Endometrial microvascular endothelial cells (primary cell): Measurements from ENCODE around the gene DTX4. TPM values are rescaled to one million over a fixed set of nuclear protein-coding genes. Genes with fewer than 3 reads are reported as not detected.

Source experiments
- in situ Hi-C: cut with HindIII; loops from 2 replicates; pipeline ENCODE4 v1.10.0; 2017; ENCODE audit warnings: low sequenced_read_pairs, low pct_unique_long_range_greater_than_20kb; ENCODE audit errors: inconsistent ontology term
- total RNA-seq: library from RNA; depleted of rRNA; stranded (reverse); fragments of >200 nt; gene quantifications from one replicate; pipeline ENCODE4 v1.2.3, GENCODE V29; 2015; ENCODE audit errors: inconsistent ontology term

The DTX4 gene
- total RNA-seq, 1 donor from 2014 or later, result not detected

- in situ Hi-C loops, result no loop called here
Measured at GRCh38 chr11:59187035-59187434, 15.1 kb downstream of the DTX4 start.

- in situ Hi-C loops, result no loop called here
Measured at GRCh38 chr11:59187587-59187986, 15.7 kb downstream of the DTX4 start.

DNA sequence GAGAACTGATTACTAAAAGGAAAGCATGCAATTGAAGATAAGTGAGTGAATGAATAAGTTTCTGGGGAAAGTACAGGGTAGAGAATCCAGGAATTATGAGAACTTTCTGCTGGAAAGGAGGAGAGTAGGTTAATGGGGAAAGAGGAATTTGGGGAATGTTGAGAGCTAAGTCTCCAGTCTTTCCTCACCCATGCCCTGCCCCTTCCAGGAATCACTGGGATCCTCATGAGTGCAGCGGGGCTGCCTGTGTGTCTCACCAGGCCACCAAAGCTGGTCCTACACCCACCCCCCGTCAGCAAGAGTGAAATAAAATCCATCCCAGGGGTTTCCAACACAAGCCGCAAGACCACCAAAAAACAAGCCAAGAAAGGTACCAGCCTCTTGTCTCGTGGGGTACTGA, 17.0 kb downstream of the DTX4 start:
- in situ Hi-C loops, result no loop called here

DNA sequence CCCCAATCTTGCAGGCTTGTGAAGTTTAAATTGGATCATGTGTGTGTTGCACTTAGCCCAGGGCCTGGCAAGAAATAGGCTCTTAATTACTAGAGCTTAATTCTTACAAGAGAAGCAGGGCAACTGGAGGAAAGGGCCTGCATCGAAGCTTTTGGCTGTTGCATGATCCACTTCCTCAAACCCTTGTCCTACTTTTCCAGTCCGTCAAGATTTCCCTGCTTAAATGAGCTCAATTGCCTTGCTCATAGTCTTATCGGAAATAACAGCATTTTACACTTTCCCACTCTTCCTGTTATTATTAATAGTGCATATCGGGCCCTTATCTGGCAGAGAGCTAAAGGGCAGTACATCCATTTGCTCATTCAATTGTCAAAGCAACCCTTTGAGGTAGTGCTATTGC, 18.1 kb downstream of the DTX4 start:
- in situ Hi-C loops, result no loop called here

DNA sequence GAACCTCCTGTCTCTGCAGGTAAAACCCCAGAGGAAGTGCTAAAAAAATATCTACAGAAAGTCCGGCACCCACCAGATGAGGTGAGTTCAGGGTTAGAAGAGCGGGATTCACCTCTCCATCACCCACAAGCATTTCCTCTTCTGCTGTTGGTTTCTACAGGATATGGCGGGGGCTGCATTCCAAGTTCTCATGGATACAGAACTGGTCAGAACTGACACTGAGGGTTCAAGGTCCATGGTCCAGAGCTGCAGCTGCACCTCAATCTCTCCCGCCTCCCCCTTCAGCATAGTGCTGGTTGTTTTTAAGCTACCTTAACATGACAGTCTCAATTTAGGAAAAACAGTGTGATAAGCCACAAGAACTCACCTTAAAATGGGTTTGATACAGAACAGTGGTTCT, 19.2 kb downstream of the DTX4 start:
- in situ Hi-C loops, result no loop called here

DNA sequence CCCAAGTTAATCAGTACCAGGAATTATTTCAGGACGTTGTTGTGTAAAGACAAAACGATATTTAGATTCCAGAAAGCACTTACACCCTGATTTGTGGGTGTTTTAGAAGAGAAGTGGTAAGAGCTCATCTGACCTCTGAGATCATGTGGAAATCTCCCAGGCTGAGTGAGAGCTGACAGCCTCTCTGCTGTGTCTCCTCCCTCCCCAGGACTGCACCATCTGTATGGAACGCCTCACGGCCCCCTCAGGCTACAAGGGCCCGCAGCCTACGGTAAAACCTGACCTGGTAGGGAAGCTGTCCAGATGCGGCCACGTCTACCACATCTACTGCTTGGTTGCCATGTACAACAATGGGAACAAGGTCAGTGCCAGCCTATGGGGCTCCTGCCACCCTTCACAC, 20.0 kb downstream of the DTX4 start:
- in situ Hi-C loops, result no loop called here

DNA sequence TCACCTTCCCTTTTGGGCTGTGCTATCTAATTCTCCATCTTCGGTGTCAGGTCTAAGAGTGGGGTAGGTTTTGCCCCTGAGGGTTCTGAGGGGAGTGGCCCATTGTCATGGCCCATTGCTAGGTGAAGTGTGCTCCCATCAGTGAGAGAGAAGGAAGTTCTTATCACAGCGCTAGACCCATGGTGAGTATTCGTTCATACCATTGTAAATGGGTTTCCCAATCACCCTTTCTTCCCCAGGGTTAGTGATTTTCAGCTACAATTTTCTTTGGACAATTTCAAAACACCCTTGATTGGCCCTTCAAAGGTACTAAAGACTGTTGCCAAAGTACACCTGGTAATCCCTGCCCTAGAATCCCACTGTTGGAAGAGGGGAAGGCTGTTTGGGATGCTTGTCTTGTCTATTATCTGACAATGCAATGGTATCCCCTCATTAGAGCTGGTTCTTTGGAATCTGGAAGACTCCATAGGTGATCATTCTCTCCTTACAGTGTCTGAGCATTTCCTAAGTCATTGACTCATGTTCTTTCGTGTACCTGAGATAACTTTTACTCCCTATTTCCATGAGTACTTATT, 20.6 kb downstream of the DTX4 start:
- in situ Hi-C loops, result no loop called here

- in situ Hi-C loops, result no loop called here
Measured at GRCh38 chr11:59193587-59194130, 21.7 kb downstream of the DTX4 start.

GRCh38 chr11:59195586-59195985, 23.7 kb downstream of the DTX4 start:
- in situ Hi-C loops, result no loop called here

DNA sequence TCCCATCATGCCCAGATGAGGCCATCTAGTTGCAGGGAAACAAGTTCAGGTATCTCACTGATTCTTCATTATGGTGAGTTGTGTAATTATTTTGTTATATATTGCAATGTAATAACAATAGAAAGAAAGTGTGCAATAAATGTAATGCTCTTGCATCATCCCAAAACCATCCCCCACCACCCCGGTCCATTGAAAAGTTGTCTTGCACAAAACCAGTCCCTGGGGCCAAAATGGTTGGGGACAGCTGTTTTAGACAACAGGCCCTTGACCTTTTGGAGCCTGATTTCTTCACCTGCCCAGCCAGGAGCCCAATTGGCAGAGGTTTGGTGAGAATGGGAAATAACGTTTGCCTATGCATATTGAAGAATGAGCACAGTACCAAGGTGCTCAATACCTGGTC, 24.8 kb downstream of the DTX4 start:
- in situ Hi-C loops, result no loop called here

- in situ Hi-C loops, result no loop called here
Measured at GRCh38 chr11:59197991-59198390, 26.1 kb downstream of the DTX4 start.

DNA sequence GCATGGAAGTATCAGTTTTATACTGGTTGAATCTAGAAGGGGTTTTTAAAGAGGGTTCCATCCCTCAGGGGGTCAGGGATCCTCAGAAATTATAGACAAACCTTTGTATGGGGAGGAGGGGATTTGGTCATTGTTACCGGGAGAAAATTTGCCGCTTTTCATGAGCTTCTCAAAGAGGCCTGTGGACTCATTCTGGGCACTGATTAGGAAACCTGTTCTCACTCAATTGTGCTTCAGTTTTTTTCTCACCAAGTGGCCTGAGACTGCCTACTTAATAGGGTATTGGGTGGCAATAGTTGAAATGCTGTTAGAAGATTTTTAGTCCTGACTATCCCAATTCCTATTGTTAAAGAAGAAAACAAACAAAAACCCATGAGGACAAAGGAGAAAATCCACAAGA, 26.8 kb downstream of the DTX4 start:
- in situ Hi-C loops, result no loop called here

DNA sequence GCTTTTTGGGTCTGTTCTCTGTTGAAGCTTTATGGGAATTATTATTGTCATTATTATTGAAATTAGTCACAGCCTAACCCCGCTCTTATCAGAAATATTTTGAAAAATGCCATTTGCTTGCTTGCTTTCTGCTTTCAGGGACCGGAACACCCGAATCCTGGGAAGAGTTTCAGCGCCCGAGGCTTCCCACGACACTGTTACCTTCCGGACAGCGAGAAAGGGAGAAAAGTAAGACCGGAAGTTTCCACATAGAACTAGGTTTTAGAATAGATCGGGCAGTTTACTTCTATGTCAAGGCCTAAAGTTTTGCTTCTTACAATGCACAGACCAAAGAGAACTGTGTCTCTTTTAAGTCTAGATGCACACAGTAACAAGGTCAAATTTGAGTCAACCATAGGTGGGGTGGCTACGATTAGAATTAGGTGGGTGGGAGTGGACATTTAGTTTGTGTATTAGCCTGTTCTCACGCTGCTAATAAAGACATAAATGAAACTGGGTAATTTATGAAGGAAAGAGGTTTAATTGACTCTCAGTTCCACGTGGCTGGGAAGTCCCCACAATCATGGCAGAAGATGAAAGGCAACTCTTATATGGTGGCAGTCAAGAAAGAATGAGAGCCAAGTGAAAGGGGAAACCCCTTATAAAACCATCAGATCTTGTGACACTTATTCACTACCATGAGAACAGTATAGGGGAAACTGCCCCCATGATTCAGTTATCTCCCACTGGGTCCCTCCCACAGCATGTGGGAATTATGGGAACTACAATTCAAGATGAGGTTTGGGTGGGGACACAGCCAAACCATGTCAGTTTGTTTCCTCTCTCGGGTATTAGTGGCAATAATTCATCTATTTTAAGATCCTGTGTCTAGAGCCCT, 27.9 kb downstream of the DTX4 start:
- in situ Hi-C loops, result no loop called here

- in situ Hi-C loops, result no loop called here
Measured at GRCh38 chr11:59200423-59200746, 28.5 kb downstream of the DTX4 start.

- in situ Hi-C loops, result no loop called here
Measured at GRCh38 chr11:59201353-59201752, 29.4 kb downstream of the DTX4 start.

GRCh38 chr11:59204746-59205145, 32.8 kb downstream of the DTX4 start:
- in situ Hi-C loops, result no loop called here

DNA sequence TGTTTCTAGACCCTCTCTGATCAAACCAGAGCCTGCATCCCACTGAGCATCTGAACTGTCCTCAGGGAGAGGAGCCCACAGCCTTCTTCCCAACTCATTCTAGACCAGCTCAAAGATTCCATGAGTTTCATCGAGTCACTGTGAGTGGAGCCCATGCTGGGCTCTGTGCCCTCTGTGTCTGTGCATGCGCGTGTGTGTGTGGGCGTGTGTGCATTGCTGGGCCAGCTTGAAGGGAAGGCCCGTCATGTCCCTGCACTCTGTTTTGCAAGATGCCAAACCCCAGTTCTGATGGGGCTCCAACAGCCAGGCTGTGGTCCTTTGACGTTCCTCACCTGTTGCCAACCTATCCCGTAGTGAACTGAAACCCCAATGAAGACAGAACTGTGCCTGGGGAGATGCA, 33.7 kb downstream of the DTX4 start:
- in situ Hi-C loops, result no loop called here

- in situ Hi-C loops, result no loop called here
Measured at GRCh38 chr11:59206635-59207034, 34.7 kb downstream of the DTX4 start.

DNA sequence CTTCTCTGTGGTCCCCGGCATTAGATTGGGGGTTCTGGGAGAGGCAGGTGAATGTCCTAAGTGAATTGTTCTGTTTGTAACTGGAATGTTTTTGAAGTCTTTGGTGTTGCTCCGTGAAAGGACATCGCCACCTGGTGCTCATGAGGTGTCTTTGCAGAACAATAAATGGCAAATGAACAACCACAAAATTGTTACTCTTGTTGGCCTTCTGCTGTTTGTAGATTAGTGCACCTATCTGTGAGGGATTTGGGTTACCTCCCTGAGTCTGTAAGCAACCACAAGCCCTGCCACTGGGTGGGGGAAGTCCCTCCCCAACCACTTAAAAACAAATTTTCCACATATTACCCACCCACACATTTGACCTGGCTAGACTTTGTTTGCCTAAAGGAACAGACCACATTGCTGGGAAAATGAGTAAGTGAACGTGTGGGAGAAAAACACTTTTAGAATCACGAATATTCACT, 36.1 kb downstream of the DTX4 start:
- in situ Hi-C loops, result no loop called here

DNA sequence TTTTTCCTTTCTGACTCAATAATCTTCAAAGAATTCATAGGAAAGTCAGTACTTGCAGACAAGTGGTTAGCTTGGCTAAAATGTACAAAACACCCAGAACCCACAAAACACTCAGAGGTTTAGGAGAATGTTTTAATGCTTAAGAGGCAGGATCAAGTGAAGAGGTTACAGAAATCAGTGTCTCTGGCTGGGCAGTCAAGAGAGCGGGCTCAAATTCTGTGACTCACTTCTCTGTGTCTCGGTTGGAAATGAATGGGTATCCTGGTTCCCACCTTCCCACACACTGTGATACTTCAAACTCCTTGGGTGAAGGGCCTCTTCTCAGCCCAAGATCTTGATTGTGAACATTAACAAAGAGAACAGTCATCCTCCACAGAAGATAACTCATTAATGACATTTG, 37.0 kb downstream of the DTX4 start:
- in situ Hi-C loops, result no loop called here
